Esophagus (tissue), 2 donors: ENCODE measurements around the gene PKNOX2. TPM values are rescaled to one million over a fixed set of nuclear protein-coding genes. Genes with fewer than 3 reads are reported as not detected.

Experiments
- H3K27ac ChIP-seq, 2 donors: one replicate each; pipeline ENCODE4 v1.5.1; 2013; ENCODE audit warnings: low read depth in 2 of 2, mild to moderate bottlenecking in 2 of 2, inconsistent platforms in 1 of 2, low read length in 1 of 2, moderate library complexity in 1 of 2
- H3K27me3 ChIP-seq, 2 donors: one replicate each; pipeline ENCODE4 v1.6.1; 2013; ENCODE audit warnings: low read length in 2 of 2, control low read depth in 1 of 2, mild to moderate bottlenecking in 1 of 2; ENCODE audit not compliant: insufficient read depth in 2 of 2, control insufficient read depth in 1 of 2
- H3K36me3 ChIP-seq, 2 donors: one replicate each; pipeline ENCODE4 v1.6.1; 2013; ENCODE audit warnings: low read length in 1 of 2; ENCODE audit not compliant: control insufficient read depth in 2 of 2, insufficient read depth in 2 of 2
- H3K4me1 ChIP-seq, 2 donors: one replicate each; pipeline ENCODE4 v1.6.1; 2013; ENCODE audit warnings: low read length in 1 of 2; ENCODE audit not compliant: control insufficient read depth in 2 of 2, insufficient read depth in 2 of 2
- H3K4me3 ChIP-seq, 2 donors: one replicate each; pipeline ENCODE4 v1.5.1; 2013; ENCODE audit warnings: low read length in 2 of 2, mild to moderate bottlenecking in 2 of 2, low read depth in 1 of 2, moderate library complexity in 1 of 2
- H3K9me3 ChIP-seq, 2 donors: one replicate each; pipeline ENCODE4 v1.6.1; 2013; ENCODE audit warnings: mild to moderate bottlenecking in 2 of 2, low read depth in 1 of 2, low read length in 1 of 2, moderate library complexity in 1 of 2; ENCODE audit not compliant: control insufficient read depth in 2 of 2, insufficient read depth in 1 of 2
- WGBS, 2 donors: extraction: QIAGEN DNeasy Blood & Tissue Kit; methylation state at CpG; one replicate each; pipeline ENCODE4 v1.1.7; 2013; 5-methylcytosine and 5-hydroxymethylcytosine counted together
- polyA plus RNA-seq, 2 donors: library from polyadenylated mRNA; stranded (reverse); fragments of 200-250 nt; gene quantifications; one replicate each; pipeline ENCODE4 v1.2.3, GENCODE V29; 2013
- donor health status: healthy with polysubstance abuse.
- donor health status: Bipolar disorder and iron deficiency.

PKNOX2 gene
- polyA plus RNA-seq, 2 donors, result 0.24 to 0.43 TPM

DNA sequence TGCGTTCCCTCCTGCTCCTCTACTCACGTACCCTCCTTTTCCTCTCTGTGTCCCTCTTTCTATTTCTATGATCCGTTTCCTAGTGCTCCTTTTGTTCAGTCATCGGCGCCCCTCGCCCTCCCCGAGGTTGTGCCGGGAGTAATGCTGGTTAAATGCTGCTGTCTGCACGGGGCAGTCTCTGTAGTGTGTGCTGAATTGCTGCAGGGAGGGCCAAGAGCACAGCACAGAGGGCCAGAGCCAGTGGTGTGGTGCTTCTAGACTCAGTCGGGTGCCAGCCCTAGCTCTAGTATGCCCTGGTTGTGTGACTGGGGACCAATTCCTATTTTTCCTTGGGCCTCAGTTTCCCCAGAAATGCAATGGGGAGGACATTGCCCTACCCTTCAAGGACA, 98.3 kb downstream of the PKNOX2 start:
- Histone ChIP-seq H3K4me1 (peaks cover 0 to 3% of the 10 kb centered on the region in 2 donors), H3K36me3 (no peaks in the 10 kb centered on the region), H3K4me3 (no peak overlapping the region), H3K27ac (no peak overlapping the region), H3K9me3 (no peaks in the 10 kb centered on the region), H3K27me3 (no peaks in the 10 kb centered on the region)
- 20 to 37% methylated on average over 10 of the region's 10 CpGs for WGBS, 2 donors

DNA sequence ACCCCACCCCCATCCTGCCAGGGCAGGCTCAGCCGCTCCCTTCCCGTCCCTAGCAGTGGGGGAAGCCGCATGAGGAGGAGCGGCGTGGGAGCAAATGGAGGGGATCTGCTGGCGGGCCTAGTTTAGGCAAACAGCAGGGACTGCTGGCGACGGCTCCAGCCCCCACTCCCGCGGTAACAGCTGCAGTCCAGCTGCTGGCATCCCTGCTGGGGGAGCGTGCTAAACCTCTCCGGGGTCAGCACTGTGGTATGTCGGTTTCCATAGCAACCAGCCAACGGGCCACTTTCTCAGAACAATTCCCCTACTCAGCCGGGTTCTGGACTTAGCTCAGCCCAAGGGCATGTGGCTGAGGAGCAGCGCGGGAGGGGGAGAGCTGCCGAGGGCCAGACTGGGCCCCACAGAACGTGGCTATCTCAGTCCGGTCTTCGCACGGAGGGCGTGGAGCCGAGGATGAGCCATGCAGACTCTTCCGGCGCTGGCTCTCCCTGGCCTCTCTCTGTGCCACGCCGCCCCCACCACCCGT, 98.8 kb downstream of the PKNOX2 start:
- WGBS, 2 donors, result 9 to 17% methylated on average over 29 of the region's 29 CpGs
- Histone ChIP-seq H3K27ac (no peak overlapping the region), H3K9me3 (no peaks in the 10 kb centered on the region), H3K27me3 (no peaks in the 10 kb centered on the region), H3K4me1 (peaks cover 0 to 3% of the 10 kb centered on the region in 2 donors), H3K4me3 (no peak overlapping the region), H3K36me3 (no peaks in the 10 kb centered on the region)

DNA sequence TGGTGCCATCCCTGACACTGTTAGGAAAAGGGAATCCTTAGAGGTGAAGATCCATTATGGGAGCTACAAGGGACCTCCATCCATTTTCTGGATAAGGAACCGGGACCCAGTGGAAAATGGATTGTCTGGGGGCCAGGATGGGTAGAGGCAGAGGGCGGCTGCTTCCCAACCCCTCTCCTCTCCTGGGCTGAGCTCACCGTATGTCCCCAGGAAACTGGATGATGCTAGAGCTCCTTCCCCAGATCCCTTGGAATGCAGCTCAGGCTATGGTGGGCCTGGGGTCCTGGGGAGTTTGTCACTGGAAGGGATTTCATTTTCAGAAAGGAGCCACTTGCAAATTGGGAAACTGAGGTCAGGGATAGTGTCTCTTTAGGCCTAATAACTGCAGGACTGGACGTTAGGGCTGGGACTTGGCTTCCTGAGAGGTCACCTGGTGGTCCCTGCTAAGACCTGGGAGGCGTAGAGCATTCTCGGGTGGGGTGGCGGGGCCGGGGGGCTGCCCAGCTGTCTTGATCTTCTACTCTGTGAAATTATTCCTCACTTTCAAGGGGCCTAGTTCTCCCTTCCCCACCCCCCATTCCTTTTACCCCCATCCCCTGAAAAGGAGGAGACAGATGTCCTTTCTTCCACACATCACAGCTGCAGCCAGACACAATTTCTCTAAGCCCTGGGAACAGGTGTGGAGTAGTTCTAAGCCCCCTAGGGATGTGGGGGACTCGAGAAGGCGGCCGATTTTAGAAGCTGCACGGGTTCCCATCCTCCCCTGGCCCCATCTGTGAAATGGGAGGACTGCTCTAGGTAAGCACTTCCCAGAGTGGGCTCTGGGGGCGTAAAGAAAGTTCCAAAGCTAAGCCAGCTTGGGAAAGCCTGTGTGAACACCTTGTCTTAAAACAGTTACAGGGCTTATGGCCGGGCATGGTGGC, 99.8 kb downstream of the PKNOX2 start:
- no peaks in the 10 kb centered on the region for H3K36me3 ChIP-seq
- H3K4me1 ChIP-seq, result peaks cover 0 to 3% of the 10 kb centered on the region in 2 donors
- H3K27ac ChIP-seq, result no peak overlapping the region
- H3K27me3 ChIP-seq, result no peaks in the 10 kb centered on the region
- 81 to 82% methylated on average over 14 of the region's 14 CpGs for WGBS, 2 donors
- no peaks in the 10 kb centered on the region for H3K9me3 ChIP-seq
- no peak overlapping the region for H3K4me3 ChIP-seq

DNA sequence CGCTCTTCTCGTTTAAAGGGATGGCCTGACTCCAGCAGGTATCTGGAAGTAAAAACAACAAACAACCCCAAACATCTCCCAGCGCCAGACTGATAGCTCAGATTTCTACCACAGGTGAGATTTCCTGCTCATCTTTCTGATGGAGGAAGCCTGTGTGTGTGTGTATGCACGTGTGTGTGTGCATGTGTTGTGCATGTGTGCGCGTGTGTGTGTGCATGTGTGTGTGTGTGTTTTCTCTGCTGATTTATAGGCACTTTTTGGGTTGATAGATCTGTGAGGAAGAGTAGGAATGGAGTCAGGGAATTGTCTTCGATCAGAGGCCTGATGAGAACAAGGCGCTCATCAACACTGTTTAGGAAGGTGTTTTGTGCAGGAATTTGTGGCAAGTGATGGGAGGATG, 103.0 kb downstream of the PKNOX2 start:
- no peaks in the 10 kb centered on the region for H3K27me3 ChIP-seq
- 84 to 86% methylated on average over 8 of the region's 8 CpGs for WGBS, 2 donors
- H3K27ac ChIP-seq, result no peak overlapping the region

DNA sequence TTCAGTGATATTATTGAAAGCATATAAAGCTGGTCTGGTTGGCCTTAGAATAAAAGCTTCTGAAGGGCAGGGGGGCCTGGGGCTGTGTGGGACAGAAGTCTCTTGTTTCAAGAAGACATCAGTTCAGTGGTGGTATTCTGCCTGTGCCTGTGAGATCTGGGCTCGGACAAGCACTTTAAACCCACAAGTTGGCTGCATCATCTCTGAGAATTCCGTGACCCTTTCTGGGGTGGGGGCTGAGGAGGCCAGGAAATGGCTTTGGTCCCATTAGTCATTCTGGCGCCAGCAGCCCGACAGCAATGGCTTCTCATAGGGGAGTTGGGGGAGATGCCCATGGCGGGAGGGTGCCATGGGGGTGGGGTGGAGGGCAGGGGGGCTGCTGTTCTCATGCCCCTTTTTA, 104.1 kb downstream of the PKNOX2 start:
- H3K9me3 ChIP-seq, result no peaks in the 10 kb centered on the region
- no peaks in the 10 kb centered on the region for H3K27me3 ChIP-seq
- WGBS, 2 donors, result 63 to 82% methylated on average over 5 of the region's 5 CpGs
- no peak overlapping the region for H3K27ac ChIP-seq
- no peak overlapping the region for H3K4me3 ChIP-seq
- H3K4me1 ChIP-seq, result peaks cover 0 to under 1% of the 10 kb centered on the region in 2 donors
- no peaks in the 10 kb centered on the region for H3K36me3 ChIP-seq

More for the DNA sequence above, 103.0 kb downstream of the PKNOX2 start:
- Histone ChIP-seq H3K4me1 (peaks cover 0 to 3% of the 10 kb centered on the region in 2 donors), H3K36me3 (no peaks in the 10 kb centered on the region), H3K9me3 (no peaks in the 10 kb centered on the region), H3K4me3 (no peak overlapping the region)

DNA sequence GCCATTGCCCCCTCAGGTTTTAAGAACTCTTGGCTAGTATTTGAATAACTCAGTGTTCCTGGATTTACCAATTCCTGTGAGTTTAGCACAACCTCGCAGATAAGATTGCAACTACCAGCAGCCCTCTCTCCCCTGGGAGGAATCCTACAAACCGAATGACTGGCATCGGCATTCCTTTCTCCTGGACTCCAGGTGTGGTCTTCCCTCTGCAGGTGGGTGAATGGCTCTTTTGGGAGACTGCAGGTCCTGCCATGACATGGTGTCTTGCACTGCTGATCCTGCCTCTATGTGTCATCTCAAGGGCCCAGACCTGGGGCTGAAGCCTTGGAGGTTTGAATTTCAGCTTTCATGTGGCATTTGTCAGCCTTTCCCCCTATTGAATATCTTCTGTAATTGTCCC, 105.6 kb downstream of the PKNOX2 start:
- Histone ChIP-seq H3K4me1 (no peaks in the 10 kb centered on the region), H3K4me3 (no peak overlapping the region), H3K27me3 (no peaks in the 10 kb centered on the region), H3K36me3 (no peaks in the 10 kb centered on the region), H3K9me3 (no peaks in the 10 kb centered on the region), H3K27ac (no peak overlapping the region)
- WGBS, 2 donors, result 90% methylated on average over 3 of the region's 3 CpGs

DNA sequence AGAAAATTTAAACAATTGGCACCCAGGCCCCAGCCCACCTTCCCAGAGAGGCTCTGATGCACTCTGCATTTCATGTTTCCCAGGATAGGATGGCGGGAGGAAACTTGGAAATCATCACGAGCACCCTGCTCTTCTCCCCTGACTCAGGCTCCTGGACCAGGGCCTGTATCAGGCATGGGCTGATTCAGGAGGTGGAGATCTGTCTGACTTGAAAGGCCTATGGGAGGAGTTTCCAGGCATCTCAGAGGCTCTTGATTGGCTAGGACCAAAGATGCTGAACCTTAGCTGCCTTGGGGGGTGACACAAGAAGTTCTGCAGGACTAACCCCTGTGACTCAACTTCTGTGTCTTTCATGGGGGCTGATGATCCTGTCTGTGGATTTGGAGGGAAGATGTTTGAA, 106.2 kb downstream of the PKNOX2 start:
- H3K9me3 ChIP-seq, result no peaks in the 10 kb centered on the region
- H3K4me1 ChIP-seq, result no peaks in the 10 kb centered on the region
- H3K27me3 ChIP-seq, result no peaks in the 10 kb centered on the region
- H3K36me3 ChIP-seq, result no peaks in the 10 kb centered on the region
- no peak overlapping the region for H3K4me3 ChIP-seq
- WGBS, 2 donors, result 78 to 90% methylated on average over 2 of the region's 2 CpGs
- H3K27ac ChIP-seq, result no peak overlapping the region

DNA sequence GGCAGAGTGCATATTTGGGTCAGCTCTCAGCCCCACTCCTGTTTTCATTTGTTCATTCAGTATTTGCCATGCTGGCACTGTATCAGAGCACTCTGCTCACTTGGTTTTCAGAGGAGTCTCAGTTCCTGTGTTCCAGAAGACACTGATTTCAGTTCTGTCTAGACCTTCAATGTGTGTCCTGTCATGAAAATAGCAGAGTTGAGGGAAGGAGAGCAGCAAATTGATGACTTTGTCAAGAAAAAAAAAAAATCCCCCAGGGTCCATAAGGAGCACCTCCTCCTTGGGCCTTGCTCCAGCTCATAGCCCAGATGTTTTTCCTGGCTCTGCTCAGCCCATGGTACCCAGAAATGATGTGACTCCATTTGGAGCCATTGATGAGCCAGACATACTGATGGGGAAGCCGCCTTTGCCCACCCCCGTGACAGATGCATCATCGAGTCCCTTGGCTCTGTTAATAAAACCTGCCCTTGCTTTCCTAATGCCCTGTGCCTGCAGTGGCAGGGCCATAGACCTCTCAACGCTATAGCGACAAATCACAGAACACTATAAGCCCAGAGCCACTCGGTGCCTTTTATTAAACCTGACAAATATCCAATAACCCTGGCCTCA, 107.0 kb downstream of the PKNOX2 start:
- no peak overlapping the region for H3K4me3 ChIP-seq
- no peaks in the 10 kb centered on the region for H3K27me3 ChIP-seq
- WGBS, 2 donors, result 85 to 89% methylated on average over 6 of the region's 6 CpGs
- no peaks in the 10 kb centered on the region for H3K9me3 ChIP-seq
- H3K36me3 ChIP-seq, result no peaks in the 10 kb centered on the region
- no peak overlapping the region for H3K27ac ChIP-seq
- no peaks in the 10 kb centered on the region for H3K4me1 ChIP-seq

DNA sequence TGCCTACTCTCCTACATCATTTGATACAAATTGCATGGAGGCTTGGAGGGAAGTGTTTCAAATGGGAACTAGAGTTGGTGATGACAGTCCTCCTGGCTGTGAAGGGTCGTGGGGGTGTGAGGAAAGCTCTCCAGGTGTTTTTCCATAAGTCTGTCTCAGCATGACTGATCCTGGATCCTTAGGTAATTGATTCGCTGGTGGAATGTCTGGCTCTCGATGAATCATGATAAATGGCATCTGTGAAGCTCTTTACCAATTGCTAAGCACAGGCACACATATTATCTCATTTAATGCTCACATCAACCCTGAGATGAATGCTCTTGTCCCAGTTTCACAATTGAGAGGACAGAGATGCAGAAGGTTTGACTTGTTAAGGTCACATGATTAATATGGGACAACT, 107.5 kb downstream of the PKNOX2 start:
- Histone ChIP-seq H3K27me3 (no peaks in the 10 kb centered on the region), H3K4me1 (no peaks in the 10 kb centered on the region), H3K36me3 (no peaks in the 10 kb centered on the region), H3K27ac (no peak overlapping the region), H3K4me3 (no peak overlapping the region), H3K9me3 (no peaks in the 10 kb centered on the region)
- 66 to 77% methylated on average over 3 of the region's 3 CpGs for WGBS, 2 donors
